Lower leg skin (tissue), 3 donors: ENCODE data around the gene NFKBIA.

Experiments
- POLR2A ChIP-seq, 2 donors: fragments of 450-650 bp; IDR thresholded peaks; one replicate each; pipeline ENCODE4 v1.6.1; 2016 to 2017; ENCODE audit warnings: antibody characterized with exemption in 2 of 2, mild to moderate bottlenecking in 1 of 2, moderate library complexity in 1 of 2
- TF ChIP-seq, protein P1 (sequence below), 3 donors: fragments of 450-650 bp; IDR thresholded peaks; one replicate each; pipeline ENCODE4 v1.5.1; 2016; ENCODE audit warnings: antibody characterized with exemption in 3 of 3, mild to moderate bottlenecking in 3 of 3, moderate library complexity in 2 of 3

DNA sequence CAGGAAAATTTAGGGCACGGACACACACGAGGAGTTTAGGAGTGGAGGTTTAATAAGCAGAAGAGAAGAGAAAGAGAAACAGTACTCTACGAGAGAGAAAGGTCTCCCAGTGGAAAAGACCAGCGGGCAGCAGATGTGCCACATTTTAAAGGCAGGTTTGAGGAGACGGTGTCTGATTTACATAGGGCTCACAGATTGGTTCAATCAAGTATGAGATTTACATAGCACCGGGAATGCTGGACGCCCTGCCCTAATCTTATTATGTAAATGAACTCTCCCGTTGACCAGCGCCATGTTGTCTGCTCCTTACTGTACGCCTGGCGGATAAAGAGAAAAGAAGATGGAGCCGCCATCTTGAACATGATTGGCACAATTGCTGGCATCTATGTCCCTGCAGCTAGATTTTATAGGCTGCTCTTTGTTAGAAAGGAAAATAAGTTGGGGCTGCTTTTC lies 17.9 kb downstream of the NFKBIA start:
- TF ChIP-seq, protein P1, sequence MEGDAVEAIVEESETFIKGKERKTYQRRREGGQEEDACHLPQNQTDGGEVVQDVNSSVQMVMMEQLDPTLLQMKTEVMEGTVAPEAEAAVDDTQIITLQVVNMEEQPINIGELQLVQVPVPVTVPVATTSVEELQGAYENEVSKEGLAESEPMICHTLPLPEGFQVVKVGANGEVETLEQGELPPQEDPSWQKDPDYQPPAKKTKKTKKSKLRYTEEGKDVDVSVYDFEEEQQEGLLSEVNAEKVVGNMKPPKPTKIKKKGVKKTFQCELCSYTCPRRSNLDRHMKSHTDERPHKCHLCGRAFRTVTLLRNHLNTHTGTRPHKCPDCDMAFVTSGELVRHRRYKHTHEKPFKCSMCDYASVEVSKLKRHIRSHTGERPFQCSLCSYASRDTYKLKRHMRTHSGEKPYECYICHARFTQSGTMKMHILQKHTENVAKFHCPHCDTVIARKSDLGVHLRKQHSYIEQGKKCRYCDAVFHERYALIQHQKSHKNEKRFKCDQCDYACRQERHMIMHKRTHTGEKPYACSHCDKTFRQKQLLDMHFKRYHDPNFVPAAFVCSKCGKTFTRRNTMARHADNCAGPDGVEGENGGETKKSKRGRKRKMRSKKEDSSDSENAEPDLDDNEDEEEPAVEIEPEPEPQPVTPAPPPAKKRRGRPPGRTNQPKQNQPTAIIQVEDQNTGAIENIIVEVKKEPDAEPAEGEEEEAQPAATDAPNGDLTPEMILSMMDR (IDR thresholded peaks at IDR 0.05): no peak
- TF ChIP-seq POLR2A (IDR thresholded peaks at IDR 0.05): no peak
